DND-41 (cell line): ENCODE measurements around the gene CDR2.
A peak's percentile ranks its signal among the peaks of the same experiment; 100 is the strongest.
"Not testable (repeated sequence)": the region's sequence is repeated elsewhere in the genome, so short reads cannot be mapped to it uniquely, and the experiment has no call there.

Experiments
- ATAC-seq: fragments of 200-7000 bp; cut with Tn5 transposase; 3 replicates; pipeline ENCODE4 v1.9.1; 2021; ENCODE audit warnings: low read depth; ENCODE audit not compliant: insufficient read depth
- DNase-seq: peaks from one replicate; pipeline ENCODE4 v3.0.0-alpha.2; 2020
- H2AFZ ChIP-seq: 2 replicates; pipeline ENCODE4 v1.6.0; 2012; ENCODE audit warnings: low read depth, low read length
- H3K27ac ChIP-seq: 2 replicates; pipeline ENCODE4 v1.5.1; 2012; ENCODE audit warnings: low read length, inconsistent platforms
- H3K27me3 ChIP-seq: fragments of 200-600 bp; sonication (generic); 2 replicates; pipeline ENCODE4 v1.6.0; 2012; ENCODE audit warnings: low read length, mild to moderate bottlenecking, inconsistent platforms; ENCODE audit not compliant: insufficient read depth, poor library complexity
- H3K36me3 ChIP-seq: 2 replicates; pipeline ENCODE4 v1.5.1; 2012; ENCODE audit warnings: low read length, inconsistent platforms; ENCODE audit not compliant: insufficient read depth
- H3K4me1 ChIP-seq: 2 replicates; pipeline ENCODE4 v1.5.1; 2012; ENCODE audit warnings: mild to moderate bottlenecking, low read length; ENCODE audit not compliant: insufficient read depth
- H3K4me2 ChIP-seq: 2 replicates; pipeline ENCODE4 v1.6.0; 2012; ENCODE audit warnings: mild to moderate bottlenecking, moderate library complexity, low read length, inconsistent platforms; ENCODE audit not compliant: insufficient read depth
- H3K4me3 ChIP-seq, 2 experiments: fragments of 200-600 bp in 1 of 2; shearing (Covaris generic) in 1 of 2; 2 replicates each; pipeline ENCODE4 v1.5.1; 2012 to 2016; ENCODE audit warnings: inconsistent platforms in 2 of 2, low read length in 2 of 2, mild to moderate bottlenecking in 2 of 2, low read depth in 1 of 2, moderate library complexity in 1 of 2
- H3K79me2 ChIP-seq: 2 replicates; pipeline ENCODE4 v1.6.0; 2012; ENCODE audit warnings: low read length, inconsistent platforms; ENCODE audit not compliant: insufficient read depth
- H3K9ac ChIP-seq: 2 replicates; pipeline ENCODE4 v1.6.0; 2012; ENCODE audit warnings: low read depth, mild to moderate bottlenecking, inconsistent platforms, low read length, moderate library complexity
- H3K9me3 ChIP-seq: 2 replicates; pipeline ENCODE4 v1.5.1; 2012; ENCODE audit warnings: low read length, moderate library complexity, mild to moderate bottlenecking, inconsistent platforms; ENCODE audit not compliant: insufficient read depth, severe bottlenecking
- H4K20me1 ChIP-seq: 2 replicates; pipeline ENCODE4 v1.6.0; 2012; ENCODE audit warnings: low read length; ENCODE audit not compliant: insufficient read depth
- CTCF ChIP-seq: IDR thresholded peaks from 2 replicates; pipeline ENCODE4 v1.5.1; 2012; ENCODE audit warnings: borderline replicate concordance, low read length, moderate library complexity, mild to moderate bottlenecking; ENCODE audit not compliant: poor library complexity, severe bottlenecking; ENCODE audit errors: extremely low read depth
- EZH2 ChIP-seq: IDR thresholded peaks from 3 replicates; pipeline ENCODE4 v1.6.1; 2012; ENCODE audit warnings: borderline replicate concordance, low read depth, mild to moderate bottlenecking, moderate library complexity, low read length, inconsistent platforms; ENCODE audit not compliant: severe bottlenecking

The CDR2 gene

GRCh38 chr16:22372882-22373661 lies 1.3 kb downstream of the CDR2 start:
- Histone ChIP-seq H3K9ac (peak overlapping the region; percentile 77), H3K4me2 (peak overlapping the region; percentile 87), H4K20me1 (peaks cover 8% of the 10 kb centered on the region; the same call in 1 of the 2 replicates), H3K79me2 (peaks cover 50% of the 10 kb centered on the region), H3K9me3 (no peaks in the 10 kb centered on the region), H3K36me3 (no peaks in the 10 kb centered on the region), H3K27me3 (no peaks in the 10 kb centered on the region), H3K27ac (peak overlapping the region; percentile 65; the same call in 1 of the 2 replicates), H3K4me1 (peaks cover 49% of the 10 kb centered on the region), H3K4me3 (peak overlapping the region; percentile 75 to 77), H2AFZ (peak overlapping the region; percentile 85)
- ATAC-seq = no peak
- no peak for TF ChIP-seq EZH2
- TF ChIP-seq CTCF = no peak
- peak; percentile 16 for DNase-seq

- TF ChIP-seq CTCF = no peak
- no peak for TF ChIP-seq EZH2
- Histone ChIP-seq H3K79me2 (peaks cover 68% of the 10 kb centered on the region), H3K4me3 (no peak overlapping the region), H3K27me3 (no peaks in the 10 kb centered on the region), H3K9ac (no peak overlapping the region), H3K9me3 (no peaks in the 10 kb centered on the region), H3K36me3 (no peaks in the 10 kb centered on the region), H4K20me1 (peaks cover 18% of the 10 kb centered on the region; the same call in 1 of the 2 replicates), H3K4me1 (peaks cover 46% of the 10 kb centered on the region), H3K27ac (no peak overlapping the region; the same call in 1 of the 2 replicates), H3K4me2 (peak overlapping the region; percentile 25; the same call in 1 of the 2 replicates), H2AFZ (no peak overlapping the region)
- no peak for DNase-seq
- no peak for ATAC-seq
Measured at GRCh38 chr16:22370038-22370820, 4.2 kb downstream of the CDR2 start.

- Histone ChIP-seq H3K27ac (peak overlapping the region; percentile 62), H3K27me3 (no peaks in the 10 kb centered on the region), H4K20me1 (peaks cover 18% of the 10 kb centered on the region; the same call in 1 of the 2 replicates), H3K4me3 (no peak overlapping the region), H3K4me1 (peaks cover 41% of the 10 kb centered on the region), H3K9ac (no peak overlapping the region), H3K36me3 (peaks cover 9% of the 10 kb centered on the region; the same call in 1 of the 2 replicates), H2AFZ (no peak overlapping the region), H3K4me2 (peak overlapping the region; percentile 25), H3K79me2 (peaks cover 68% of the 10 kb centered on the region), H3K9me3 (no peaks in the 10 kb centered on the region)
- ATAC-seq = peak; percentile 36; the same call in 1 of the 3 replicates
- no peak for DNase-seq
- TF ChIP-seq CTCF = no peak
- no peak for TF ChIP-seq EZH2
Measured at GRCh38 chr16:22369221-22369811, 5.1 kb downstream of the CDR2 start.

GRCh38 chr16:22368200-22368826 lies 6.1 kb downstream of the CDR2 start:
- H3K4me2 ChIP-seq, H3K9ac ChIP-seq, ATAC-seq, H3K4me3 ChIP-seq, H2AFZ ChIP-seq, H3K9me3 ChIP-seq, H3K27me3 ChIP-seq, H3K27ac ChIP-seq, DNase-seq: not testable (repeated sequence)
- Histone ChIP-seq H3K4me1 (peaks cover 36% of the 10 kb centered on the region), H3K36me3 (peaks cover 18% of the 10 kb centered on the region; the same call in 1 of the 2 replicates), H4K20me1 (peaks cover 18% of the 10 kb centered on the region; the same call in 1 of the 2 replicates), H3K79me2 (peaks cover 60% of the 10 kb centered on the region)
